ENCODE measurements around the gene CLASP1. TPM values are rescaled to one million over a fixed set of nuclear protein-coding genes. Genes with fewer than 3 reads are reported as not detected.

The CLASP1 gene
- total and polyA plus RNA-seq, 12 donors = 10.1 to 90.6 (median 71.7) TPM

- intact Hi-C loops (cut with DNase I) = no loop called here
Observed at GRCh38 chr2:121577381-121577780, 71.9 kb downstream of the CLASP1 start.

DNA sequence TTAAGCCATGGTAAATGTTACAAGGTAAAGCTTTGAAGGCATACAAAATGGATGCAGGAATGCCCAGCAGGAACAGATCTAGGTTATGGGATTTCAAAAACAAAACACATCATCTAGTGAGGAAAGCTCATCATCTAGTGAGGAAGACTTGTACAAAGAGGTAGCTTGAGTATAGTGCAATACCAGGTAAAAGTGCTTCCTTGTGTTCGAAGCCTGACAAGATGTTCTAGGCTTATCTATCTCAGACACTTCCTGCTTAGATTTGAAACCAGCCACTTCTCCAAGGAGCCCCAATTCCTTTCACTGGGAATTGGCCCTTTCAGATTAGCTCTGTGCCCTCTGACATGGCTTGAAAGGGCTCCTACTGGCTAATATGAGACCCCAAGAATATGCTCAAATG, 73.0 kb downstream of the CLASP1 start:
- Histone ChIP-seq H3K36me3 (peaks cover 0 to 10% (median 0%) of the 10 kb centered on the region in 9 donors), H3K27ac (no peak overlapping the region), H3K9me3 (no peaks in the 10 kb centered on the region), H3K4me1 (peaks cover 2 to 53% (median 32%) of the 10 kb centered on the region in 9 donors), H3K27me3 (no peaks in the 10 kb centered on the region), H3K4me3 (no peak overlapping the region)
- WGBS, 2 donors = 57 to 85% methylated on average over 1 of the region's 1 CpG
- no peak for ATAC-seq
- no peak for DNase-seq
- TF ChIP-seq CTCF (IDR thresholded peaks at IDR 0.05) = no peak
- intact Hi-C loops (cut with DNase I) = no loop called here

More at GRCh38 chr2:121577381-121577780, 71.9 kb downstream of the CLASP1 start:
- DNase-seq (no peak), ATAC-seq (no peak)
- 83 to 85% methylated on average over 1 of the region's 1 CpG for WGBS, 2 donors
- no peak overlapping the region for H3K4me3 ChIP-seq
- TF ChIP-seq CTCF (IDR thresholded peaks at IDR 0.05) = no peak
- no peaks in the 10 kb centered on the region for H3K36me3 ChIP-seq
- H3K27me3 ChIP-seq = no peaks in the 10 kb centered on the region
- H3K9me3 ChIP-seq = no peaks in the 10 kb centered on the region
- peaks cover 2 to 60% (median 30%) of the 10 kb centered on the region in 9 donors for H3K4me1 ChIP-seq
- peak overlapping the region in 1 of 10 donors; percentile 14 for H3K27ac ChIP-seq

GRCh38 chr2:121575800-121576199, 73.5 kb downstream of the CLASP1 start:
- Histone ChIP-seq H3K4me1 (peaks cover 2 to 55% (median 35%) of the 10 kb centered on the region in 9 donors), H3K27ac (no peak overlapping the region), H3K9me3 (no peaks in the 10 kb centered on the region), H3K4me3 (no peak overlapping the region), H3K36me3 (peaks cover 0 to 11% (median 0%) of the 10 kb centered on the region in 9 donors), H3K27me3 (no peaks in the 10 kb centered on the region)
- DNase-seq (no peak), ATAC-seq (no peak)
- TF ChIP-seq CTCF (IDR thresholded peaks at IDR 0.05) = no peak
- intact Hi-C loops (cut with DNase I) = no loop called here
- 82 to 86% methylated on average over 3 of the region's 3 CpGs for WGBS, 2 donors

GRCh38 chr2:121570667-121571055, 78.6 kb downstream of the CLASP1 start:
- Histone ChIP-seq H3K27me3 (no peaks in the 10 kb centered on the region), H3K27ac (peak overlapping the region in 2 of 10 donors; percentile 32 to 38), H3K4me1 (peaks cover 10 to 59% (median 36%) of the 10 kb centered on the region in 9 donors), H3K36me3 (peaks cover 0 to 11% (median 0%) of the 10 kb centered on the region in 9 donors), H3K9me3 (no peaks in the 10 kb centered on the region), H3K4me3 (no peak overlapping the region)
- intact Hi-C loops (cut with DNase I) = no loop called here
- ATAC-seq = no peak
- no peak for DNase-seq
- no peak for TF ChIP-seq CTCF (IDR thresholded peaks at IDR 0.05)
- 46 to 49% methylated on average over 2 of the region's 2 CpGs for WGBS, 2 donors
